CD4-positive, alpha-beta T cell treated with Interleukin-15 for 1 hour (primary cell): ENCODE results near the gene EDA.
"Not testable (repeated sequence)": the region's sequence is repeated elsewhere in the genome, so short reads cannot be mapped to it uniquely, and the experiment has no call there.

Experiments used
- DNase-seq: peaks from one replicate; pipeline ENCODE4 v3.0.0-alpha.2; 2020

The EDA gene

GRCh38 chrX:69961365-69962072 is 345.6 kb downstream of the EDA start:
- no peak for DNase-seq

GRCh38 chrX:69968950-69969349 is 353.0 kb downstream of the EDA start:
- no peak for DNase-seq

GRCh38 chrX:69969460-69969859 is 353.5 kb downstream of the EDA start:
- no peak for DNase-seq

- no peak for DNase-seq
Measured at GRCh38 chrX:69987691-69988090, 371.8 kb downstream of the EDA start.

- DNase-seq, result no peak
Measured at GRCh38 chrX:69988955-69989394, 373.1 kb downstream of the EDA start.

- no peak for DNase-seq
Measured at GRCh38 chrX:69991685-69992084, 375.8 kb downstream of the EDA start.

- DNase-seq, result no peak
Measured at GRCh38 chrX:69993494-69993893, 377.6 kb downstream of the EDA start.

GRCh38 chrX:69995362-69996112 is 379.6 kb downstream of the EDA start:
- DNase-seq, result no peak

- no peak for DNase-seq
Measured at GRCh38 chrX:69996113-69996468, 380.2 kb downstream of the EDA start.

- DNase-seq, result not testable (repeated sequence)
Measured at GRCh38 chrX:69998299-69998698, 382.4 kb downstream of the EDA start.

- no peak for DNase-seq
Measured at GRCh38 chrX:70001269-70001668, 385.4 kb downstream of the EDA start.

GRCh38 chrX:70001708-70002341 is 385.9 kb downstream of the EDA start:
- no peak for DNase-seq

GRCh38 chrX:70007946-70008345 is 392.0 kb downstream of the EDA start:
- DNase-seq, result no peak

- DNase-seq, result no peak
Measured at GRCh38 chrX:70009049-70009448, 393.1 kb downstream of the EDA start.

- no peak for DNase-seq
Measured at GRCh38 chrX:70009970-70010369, 394.1 kb downstream of the EDA start.

GRCh38 chrX:70012756-70013155 is 396.8 kb downstream of the EDA start:
- DNase-seq, result no peak

GRCh38 chrX:70013466-70014381 is 397.8 kb downstream of the EDA start:
- DNase-seq, result no peak

- DNase-seq, result no peak
Measured at GRCh38 chrX:70016513-70016912, 400.6 kb downstream of the EDA start.

GRCh38 chrX:70022616-70023015 is 406.7 kb downstream of the EDA start:
- DNase-seq, result no peak

GRCh38 chrX:70025464-70025863 is 409.6 kb downstream of the EDA start:
- no peak for DNase-seq

- no peak for DNase-seq
Measured at GRCh38 chrX:70026112-70026850, 410.4 kb downstream of the EDA start.

- DNase-seq, result no peak
Measured at GRCh38 chrX:70026851-70027200, 410.9 kb downstream of the EDA start.
